Muscle of leg (tissue), 11 donors: Measurements from ENCODE around the gene CCDC141. TPM values are rescaled to one million over a fixed set of nuclear protein-coding genes. Genes with fewer than 3 reads are reported as not detected.
"Not testable (repeated sequence)": the region's sequence is repeated elsewhere in the genome, so short reads cannot be mapped to it uniquely, and the experiment has no call there.

Source experiments
- DNase-seq: peaks from one replicate; pipeline ENCODE4 v3.0.0; 2013
- H3K27ac ChIP-seq: one replicate; pipeline ENCODE4 v1.5.1; 2013; ENCODE audit warnings: mild to moderate bottlenecking, low read length, control low read depth
- H3K27me3 ChIP-seq: one replicate; pipeline ENCODE4 v1.6.1; 2013; ENCODE audit warnings: low read length; ENCODE audit not compliant: control insufficient read depth, insufficient read depth
- H3K36me3 ChIP-seq: one replicate; pipeline ENCODE4 v1.6.1; 2013; ENCODE audit warnings: low read length; ENCODE audit not compliant: control insufficient read depth, insufficient read depth
- H3K4me1 ChIP-seq: one replicate; pipeline ENCODE4 v1.6.1; 2013; ENCODE audit warnings: low read length; ENCODE audit not compliant: control insufficient read depth, insufficient read depth
- H3K4me3 ChIP-seq: one replicate; pipeline ENCODE4 v1.5.1; 2013; ENCODE audit warnings: low read length, control low read depth
- H3K9me3 ChIP-seq: replicated peaks from 2 replicates; pipeline ENCODE4 v1.6.1; 2013; ENCODE audit warnings: low read depth, low read length; ENCODE audit not compliant: control insufficient read depth
- WGBS: methylation state at CpG from one replicate; pipeline ENCODE4 v1.1.5; 2013; ENCODE audit warnings: missing lambda C conversion rate; ENCODE audit not compliant: insufficient coverage; 5-methylcytosine and 5-hydroxymethylcytosine counted together
- polyA plus RNA-seq, 8 donors: library from polyadenylated mRNA; unstranded; fragments of 120-200 nt; gene quantifications; one replicate each; pipeline versions ENCODE4 v1.2.1 to v1.2.3, GENCODE V29; 2013; ENCODE audit warnings: inconsistent platforms in 1 of 8, low replicate concordance in 1 of 8; ENCODE audit not compliant: insufficient read length in 8 of 8, insufficient read depth in 1 of 8
- total RNA-seq: library from RNA; stranded (reverse); fragments of 120-200 nt; gene quantifications from one replicate; pipeline ENCODE4 v1.2.4, GENCODE V29; 2013

Gene CCDC141
- total and polyA plus RNA-seq, 9 donors, result 35.7 to 76.1 (median 57.3) TPM

DNA sequence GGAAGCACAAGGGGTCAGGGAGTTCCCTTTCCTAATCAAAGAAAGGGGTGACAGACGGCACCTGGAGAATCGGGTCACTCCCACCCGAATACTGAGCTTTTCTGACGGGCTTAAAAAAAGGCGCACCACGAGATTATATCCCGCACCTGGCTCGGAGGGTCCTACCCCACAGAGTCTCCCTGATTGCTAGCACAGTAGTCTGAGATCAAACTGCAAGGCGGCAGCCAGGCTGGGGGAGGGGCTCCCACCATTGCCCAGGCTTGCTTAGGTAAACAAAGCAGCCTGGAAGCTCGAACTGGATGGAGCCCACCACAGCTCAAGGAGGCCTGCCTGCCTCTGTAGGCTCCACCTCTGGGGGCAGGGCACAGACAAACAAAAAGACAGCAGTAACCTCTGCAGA lies 67.3 kb downstream of the CCDC141 start:
- 92% methylated on average over 3 of the region's 10 CpGs for WGBS
- H3K27ac ChIP-seq, H3K27me3 ChIP-seq, H3K36me3 ChIP-seq, H3K9me3 ChIP-seq, DNase-seq, H3K4me1 ChIP-seq, H3K4me3 ChIP-seq: not testable (repeated sequence)

DNA sequence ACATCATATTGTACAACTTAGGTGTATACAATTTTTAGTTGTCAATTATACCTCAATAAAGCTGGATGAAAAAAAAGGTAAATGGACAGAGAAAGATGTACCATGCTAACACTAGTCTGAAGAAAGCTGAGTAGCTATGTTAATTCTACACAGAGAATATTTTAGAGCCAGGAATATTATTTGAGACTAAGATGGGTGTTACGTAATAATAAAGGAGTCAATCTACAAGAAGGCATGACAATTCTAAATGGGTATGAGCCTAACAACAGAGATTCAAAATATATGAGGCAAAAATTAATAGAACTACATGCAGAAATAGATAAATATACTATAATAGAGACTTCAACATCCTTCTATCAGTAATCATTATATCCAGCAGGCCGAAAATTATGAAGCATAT lies 69.1 kb downstream of the CCDC141 start:
- H3K36me3 ChIP-seq, result no peaks in the 10 kb centered on the region
- no CpG with 5 or more reads among the region's 2 CpGs for WGBS
- no peaks in the 10 kb centered on the region for H3K9me3 ChIP-seq

DNA sequence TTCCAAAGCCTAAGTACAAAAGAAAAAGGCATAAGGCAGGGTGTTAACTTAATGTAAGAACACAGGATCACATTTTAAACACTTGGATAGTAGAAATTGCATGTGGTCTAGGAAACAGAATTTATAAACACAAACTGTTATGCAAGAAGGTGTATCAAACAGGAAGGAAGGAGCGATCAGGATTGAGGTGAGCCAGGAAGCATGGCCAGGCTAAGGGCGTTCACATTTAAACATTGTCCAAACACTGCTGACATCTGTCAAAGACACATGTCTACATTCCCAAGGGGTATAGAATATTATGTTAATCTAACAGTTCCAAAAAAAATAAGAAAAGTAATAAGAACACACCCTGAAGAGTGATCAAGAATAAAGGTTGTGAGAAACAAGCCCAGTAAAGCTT lies 71.3 kb downstream of the CCDC141 start:
- Histone ChIP-seq H3K36me3 (no peaks in the 10 kb centered on the region), H3K9me3 (no peaks in the 10 kb centered on the region), H3K4me3 (no peak overlapping the region), H3K27ac (no peak overlapping the region), H3K27me3 (no peaks in the 10 kb centered on the region), H3K4me1 (no peaks in the 10 kb centered on the region)
- no CpG with 5 or more reads among the region's 2 CpGs for WGBS
- DNase-seq, result no peak

More for the DNA sequence above, 69.1 kb downstream of the CCDC141 start:
- DNase-seq, result no peak
- Histone ChIP-seq H3K4me1 (no peaks in the 10 kb centered on the region), H3K27me3 (no peaks in the 10 kb centered on the region), H3K4me3 (no peak overlapping the region), H3K27ac (no peak overlapping the region)

DNA sequence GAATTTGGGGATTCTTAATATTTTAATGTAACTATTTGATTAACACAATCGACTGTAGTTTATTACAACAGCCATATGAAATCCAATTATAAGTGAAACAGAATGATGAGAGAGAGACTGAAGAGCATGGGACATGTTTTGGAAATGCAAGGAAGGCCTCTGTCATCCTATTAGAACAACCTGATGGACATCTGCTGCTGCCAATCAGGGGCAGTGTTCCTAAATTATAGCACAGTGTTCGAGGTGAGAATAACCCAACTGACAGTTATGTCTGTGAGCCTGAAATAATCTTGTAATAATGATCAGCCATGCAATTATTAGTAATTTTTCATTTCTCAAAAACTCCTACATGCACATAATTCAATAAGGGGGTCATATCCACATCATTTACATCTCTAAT lies 73.6 kb downstream of the CCDC141 start:
- peak; percentile 41 for DNase-seq
- no peaks in the 10 kb centered on the region for H3K36me3 ChIP-seq
- WGBS, result no CpG with 5 or more reads among the region's 2 CpGs

DNA sequence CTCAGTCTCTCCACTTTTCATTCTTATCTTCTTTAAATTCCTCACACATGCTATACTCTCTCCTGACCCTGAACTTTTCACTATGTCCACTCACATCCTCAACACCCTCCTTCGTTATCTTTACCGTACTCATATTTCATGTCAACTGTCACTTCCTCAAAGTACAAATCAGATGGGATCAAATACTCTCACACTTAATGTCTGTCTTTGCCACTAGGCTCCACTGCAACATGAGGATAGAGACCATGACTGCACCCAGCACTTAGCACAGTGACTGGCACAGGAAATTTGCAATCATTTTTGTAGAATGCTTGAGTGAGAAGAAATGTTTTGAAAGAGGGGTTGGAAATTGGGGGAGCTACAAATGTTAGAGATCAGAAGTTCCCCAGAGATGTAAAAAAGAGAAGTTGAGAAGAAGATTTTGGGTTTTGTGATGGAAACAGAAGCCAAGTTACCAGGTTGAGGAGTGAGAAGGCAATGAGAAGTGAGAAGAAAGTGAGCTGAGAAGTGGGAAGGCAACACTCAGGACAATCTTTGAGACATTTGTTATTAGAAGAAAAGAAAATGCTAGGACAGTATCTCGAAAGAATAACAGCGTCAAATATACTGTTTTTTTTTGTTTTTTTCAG lies 87.0 kb downstream of the CCDC141 start:
- Histone ChIP-seq H3K4me1 (no peaks in the 10 kb centered on the region), H3K4me3 (no peak overlapping the region), H3K36me3 (peaks cover 8% of the 10 kb centered on the region), H3K9me3 (no peaks in the 10 kb centered on the region), H3K27me3 (no peaks in the 10 kb centered on the region), H3K27ac (no peak overlapping the region)
- 91% methylated on average over 2 of the region's 4 CpGs for WGBS
- no peak for DNase-seq

More for the DNA sequence above, 73.6 kb downstream of the CCDC141 start:
- Histone ChIP-seq H3K4me1 (no peaks in the 10 kb centered on the region), H3K9me3 (no peaks in the 10 kb centered on the region), H3K27me3 (no peaks in the 10 kb centered on the region), H3K27ac (no peak overlapping the region), H3K4me3 (no peak overlapping the region)

DNA sequence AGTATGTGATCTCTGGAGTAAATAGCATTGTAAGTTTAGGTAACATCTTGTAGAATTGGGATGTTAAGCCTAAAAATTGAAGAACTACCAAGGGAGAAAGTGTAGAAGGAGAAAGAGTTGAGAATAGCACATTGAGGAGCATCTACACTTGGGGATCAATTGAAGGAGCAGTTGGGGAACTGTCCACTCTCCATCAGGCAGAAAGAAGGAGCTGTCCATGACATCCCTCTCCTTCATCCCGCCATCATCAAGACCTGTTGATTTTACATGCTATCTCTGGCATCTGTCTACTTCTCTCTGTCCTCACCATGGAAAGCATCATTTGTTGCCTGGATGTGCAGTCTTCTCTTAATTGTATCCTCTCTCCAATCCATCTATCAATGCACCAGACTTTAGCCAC lies 87.8 kb downstream of the CCDC141 start:
- H3K36me3 ChIP-seq, result peaks cover 8% of the 10 kb centered on the region
- H3K4me1 ChIP-seq, result no peaks in the 10 kb centered on the region
- no peaks in the 10 kb centered on the region for H3K27me3 ChIP-seq
- no peak overlapping the region for H3K4me3 ChIP-seq
- no peak for DNase-seq
- H3K27ac ChIP-seq, result no peak overlapping the region
- WGBS, result 88% methylated on average over 1 of the region's 1 CpG
- H3K9me3 ChIP-seq, result no peaks in the 10 kb centered on the region

DNA sequence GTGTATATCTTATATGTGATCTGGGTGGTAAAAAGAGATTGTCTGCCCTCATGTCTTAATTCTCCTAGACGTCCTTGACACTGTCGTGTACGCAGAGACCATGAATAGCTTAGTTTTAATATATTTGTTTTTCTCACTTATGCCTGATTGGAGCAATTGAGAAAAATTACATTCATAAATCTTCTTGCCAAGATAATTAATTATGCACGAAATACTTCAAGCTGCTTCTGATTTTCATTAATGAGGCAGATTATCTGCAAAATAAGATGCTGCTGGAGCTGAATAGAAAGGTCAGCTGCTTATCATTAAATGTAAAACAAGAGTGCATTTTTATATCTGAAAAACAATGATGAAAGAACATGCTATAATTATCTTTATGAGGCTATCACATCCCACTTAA lies 95.9 kb downstream of the CCDC141 start:
- H3K27me3 ChIP-seq, result no peaks in the 10 kb centered on the region
- WGBS, result no CpG with 5 or more reads among the region's 4 CpGs
- no peaks in the 10 kb centered on the region for H3K4me1 ChIP-seq
- no peak overlapping the region for H3K4me3 ChIP-seq
- DNase-seq, result no peak
- no peaks in the 10 kb centered on the region for H3K9me3 ChIP-seq
- H3K27ac ChIP-seq, result no peak overlapping the region
- H3K36me3 ChIP-seq, result no peaks in the 10 kb centered on the region

DNA sequence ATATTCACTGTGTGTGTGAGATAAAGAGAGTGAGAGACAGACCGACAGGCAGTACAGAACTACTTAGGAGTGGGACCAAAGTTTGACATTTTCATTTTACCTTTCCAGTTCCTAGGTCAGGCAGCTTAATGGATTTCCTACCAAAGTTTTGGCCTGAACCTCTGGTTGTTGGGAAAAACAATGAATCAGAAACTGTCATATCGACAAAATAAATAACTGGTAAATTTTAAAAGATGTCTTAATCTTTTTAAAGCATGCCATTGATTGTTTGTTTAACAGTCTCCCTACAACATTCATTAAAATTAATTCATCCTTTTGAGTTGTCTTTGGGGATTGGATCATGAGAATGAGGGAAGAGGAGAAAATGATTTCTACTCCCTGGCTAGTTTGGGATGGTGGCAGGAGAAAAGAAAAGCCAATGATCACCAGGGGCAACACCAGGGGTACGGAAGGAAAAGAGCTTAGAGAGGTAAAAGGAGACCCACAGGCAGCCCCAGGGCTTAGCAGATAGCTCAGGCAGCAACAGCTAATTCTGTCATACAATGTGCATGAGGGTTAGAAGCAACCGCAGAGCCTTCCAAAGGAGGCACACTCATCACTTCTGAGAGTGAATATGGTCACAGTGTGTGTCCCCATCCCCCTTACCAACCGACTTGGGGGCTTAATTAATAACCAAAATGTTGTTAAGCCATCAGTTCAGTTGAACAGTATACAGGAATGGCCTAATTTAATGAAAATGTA lies 98.5 kb downstream of the CCDC141 start:
- Histone ChIP-seq H3K9me3 (peaks cover 8% of the 10 kb centered on the region), H3K36me3 (no peaks in the 10 kb centered on the region), H3K27me3 (no peaks in the 10 kb centered on the region), H3K4me1 (no peaks in the 10 kb centered on the region), H3K27ac (no peak overlapping the region), H3K4me3 (no peak overlapping the region)
- WGBS, result 92% methylated on average over 2 of the region's 5 CpGs
- no peak for DNase-seq

DNA sequence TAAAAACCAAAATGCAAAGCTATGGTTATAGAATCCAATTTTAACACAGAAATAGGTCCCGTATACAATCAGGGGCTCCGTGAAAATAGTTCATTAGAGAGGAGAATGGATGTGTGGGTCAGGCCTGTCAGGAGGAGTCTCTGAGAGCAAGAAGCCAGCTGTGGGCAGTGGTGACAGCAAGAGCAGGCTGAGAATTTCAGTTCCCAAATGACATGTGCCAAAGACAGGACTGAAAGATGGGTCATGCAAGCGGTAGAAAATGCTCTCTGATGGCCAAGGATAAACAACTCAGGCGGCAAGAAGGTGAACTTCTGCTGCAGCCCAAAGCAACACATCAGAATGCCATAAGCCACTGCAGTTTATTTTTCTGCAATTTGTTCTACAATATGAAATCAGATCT lies 100.4 kb downstream of the CCDC141 start:
- H3K9me3 ChIP-seq, result peaks cover 8% of the 10 kb centered on the region
- no peaks in the 10 kb centered on the region for H3K4me1 ChIP-seq
- peak; percentile 13 for DNase-seq
- WGBS, result 86% methylated on average over 2 of the region's 4 CpGs
- H3K36me3 ChIP-seq, result no peaks in the 10 kb centered on the region
- H3K27ac ChIP-seq, result no peak overlapping the region
- H3K27me3 ChIP-seq, result no peaks in the 10 kb centered on the region
- H3K4me3 ChIP-seq, result no peak overlapping the region

DNA sequence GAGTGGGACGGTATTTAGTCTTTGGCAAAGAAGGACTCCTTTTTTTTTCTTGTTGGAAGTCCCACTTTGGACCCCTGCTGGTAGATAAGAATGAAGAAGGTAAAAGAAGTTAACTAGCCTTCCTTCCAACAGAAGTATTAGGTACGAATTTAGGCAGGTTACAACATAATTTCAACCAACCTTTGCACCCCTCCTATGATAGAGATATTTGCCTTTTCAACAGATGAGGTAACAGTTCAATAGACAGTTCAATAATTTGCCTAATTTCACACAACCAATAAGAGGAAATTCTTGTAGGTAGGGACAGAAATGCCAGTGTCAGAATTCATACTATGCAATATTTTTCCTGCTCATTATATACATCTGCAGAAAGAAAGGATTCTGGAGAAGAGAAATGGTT lies 100.8 kb downstream of the CCDC141 start:
- DNase-seq, result no peak
- WGBS, result no CpG with 5 or more reads among the region's 2 CpGs
- Histone ChIP-seq H3K9me3 (peaks cover 8% of the 10 kb centered on the region), H3K27ac (no peak overlapping the region), H3K36me3 (no peaks in the 10 kb centered on the region), H3K27me3 (no peaks in the 10 kb centered on the region), H3K4me3 (no peak overlapping the region), H3K4me1 (no peaks in the 10 kb centered on the region)
